HCT116 (cell line): Measurements from ENCODE around the gene KRT82. TPM values are rescaled to one million over a fixed set of nuclear protein-coding genes. Genes with fewer than 3 reads are reported as not detected.

Experiments used
- ATAC-seq: fragments of 200-7000 bp; cut with Tn5 transposase; 2 replicates; pipeline ENCODE4 v1.9.1; 2020; ENCODE audit warnings: mild to moderate bottlenecking, moderate library complexity
- BruUV-seq: library from RNA; stranded (reverse); fragments of 400-500 nt; replicated peaks from 2 replicates; lab custom pipeline; 2021; lab: Mats Ljungman, UMichigan
- CTCF ChIA-PET: fragments of 300-600 bp; sonication (Branson Sonifier 250); formaldehyde crosslinking; loops from one replicate; lab custom pipeline; 2021; ENCODE audit warnings: antibody characterized with exemption; lab: Charles Lee
- POLR2A ChIA-PET: fragments of 300-600, 350-600 bp; sonication (Branson Sonifier 250); formaldehyde crosslinking; loops from one replicate; lab custom pipeline; 2021; ENCODE audit warnings: antibody characterized with exemption; lab: Charles Lee
- RAD21 ChIA-PET, 2 experiments: fragments of 300-600 bp; sonication (Branson Sonifier 250); formaldehyde crosslinking; loops; one replicate each; lab custom pipeline; 2023; ENCODE audit warnings: low total read pairs in 2 of 2; ENCODE audit not compliant: uncharacterized antibody in 2 of 2, unreplicated experiment in 2 of 2, low non-redundant PET in 1 of 2; lab: Charles Lee
- DNase-seq: peaks from one replicate; pipeline ENCODE4 v3.0.0-alpha.2; 2010; ENCODE audit warnings: low read depth, low spot score
- H2AFZ ChIP-seq: fragments of 200-600 bp; shearing (Covaris generic), sonication (generic); 2 replicates; pipeline ENCODE4 v1.6.1; 2017; ENCODE audit warnings: low read depth, mixed run types, mixed read lengths, antibody characterized with exemption, low read length; ENCODE audit not compliant: poor library complexity, severe bottlenecking
- H3K27ac ChIP-seq: 2 replicates; pipeline ENCODE4 v1.5.1; 2012; ENCODE audit warnings: low read depth, low read length
- H3K27me3 ChIP-seq: fragments of 200-600 bp; sonication (generic); 2 replicates; pipeline ENCODE4 v1.6.1; 2016; ENCODE audit warnings: mixed run types, low read length, mixed read lengths; ENCODE audit not compliant: insufficient read depth
- H3K36me3 ChIP-seq, 2 experiments: fragments of 200-500 bp in 1 of 2; fragments of 200-600 bp in 1 of 2; sonication (Bioruptor generic) in 1 of 2; sonication (generic) in 1 of 2; 2 replicates each; pipeline versions ENCODE4 v1.5.1 to v1.6.1; 2014 to 2016; ENCODE audit warnings: low read length in 2 of 2, inconsistent platforms in 1 of 2, mixed read lengths in 1 of 2, mixed run types in 1 of 2; ENCODE audit not compliant: insufficient read depth in 2 of 2, control insufficient read depth in 1 of 2
- H3K4me1 ChIP-seq, 2 experiments: fragments of 200-600 bp in 1 of 2; sonication (generic) in 1 of 2; 2 replicates each; pipeline versions ENCODE4 v1.5.1 to v1.6.1; 2012 to 2017; ENCODE audit warnings: low read length in 2 of 2, inconsistent platforms in 1 of 2, mild to moderate bottlenecking in 1 of 2, mixed read lengths in 1 of 2, mixed run types in 1 of 2, moderate library complexity in 1 of 2; ENCODE audit not compliant: insufficient read depth in 2 of 2, control insufficient read depth in 1 of 2
- H3K4me2 ChIP-seq: fragments of 200-600 bp; sonication (generic); 2 replicates; pipeline ENCODE4 v1.6.1; 2017; ENCODE audit warnings: mixed run types, low read length, mixed read lengths
- H3K4me3 ChIP-seq, 2 experiments: fragments of 200-600 bp in 1 of 2; sonication (generic) in 1 of 2; replicated peaks in 1 of 2; 2 replicates each; pipeline ENCODE4 v1.5.1; 2011 to 2016; ENCODE audit warnings: low read length in 2 of 2, control low read depth in 1 of 2, low read depth in 1 of 2, mild to moderate bottlenecking in 1 of 2, mixed read lengths in 1 of 2, mixed run types in 1 of 2
- H3K79me2 ChIP-seq: fragments of 200-600 bp; sonication (generic); 2 replicates; pipeline ENCODE4 v1.6.1; 2017; ENCODE audit warnings: mild to moderate bottlenecking, mixed run types, low read length, moderate library complexity, mixed read lengths; ENCODE audit not compliant: insufficient read depth
- H3K9ac ChIP-seq: fragments of 200-600 bp; sonication (generic); 2 replicates; pipeline ENCODE4 v1.6.1; 2016; ENCODE audit warnings: low read length, mixed read lengths
- H3K9me2 ChIP-seq: fragments of 200-600 bp; sonication (generic), shearing (Covaris generic); 2 replicates; pipeline ENCODE4 v1.6.1; 2017; ENCODE audit warnings: mixed run types, mild to moderate bottlenecking, moderate library complexity; ENCODE audit not compliant: insufficient read depth
- H3K9me3 ChIP-seq, 2 experiments: fragments of 200-500 bp in 1 of 2; fragments of 200-600 bp in 1 of 2; sonication (Bioruptor generic) in 1 of 2; sonication (generic) in 1 of 2; 2 replicates each; pipeline ENCODE4 v1.6.1; 2014 to 2017; ENCODE audit warnings: low read length in 2 of 2, mixed read lengths in 2 of 2, inconsistent platforms in 1 of 2, low read depth in 1 of 2, mild to moderate bottlenecking in 1 of 2, mixed run types in 1 of 2, moderate library complexity in 1 of 2; ENCODE audit not compliant: control insufficient read depth in 1 of 2, insufficient read depth in 1 of 2
- H4K20me1 ChIP-seq: fragments of 200-600 bp; sonication (generic), shearing (Covaris generic); 2 replicates; pipeline ENCODE4 v1.6.1; 2017; ENCODE audit warnings: mixed run types, mild to moderate bottlenecking, moderate library complexity; ENCODE audit not compliant: insufficient read depth
- ATF3 ChIP-seq: IDR thresholded peaks from 2 replicates; pipeline ENCODE4 v1.6.1; 2012
- EGR1 ChIP-seq: IDR thresholded peaks from 2 replicates; pipeline ENCODE4 v1.6.1; 2012; ENCODE audit warnings: low read depth
- ELF1 ChIP-seq: IDR thresholded peaks from 2 replicates; pipeline ENCODE4 v1.6.1; 2012; ENCODE audit warnings: low read depth, borderline replicate concordance
- EZH2phosphoT487 ChIP-seq: fragments of 200-600 bp; IDR thresholded peaks from 2 replicates; pipeline ENCODE4 v1.6.1; 2018; ENCODE audit warnings: antibody characterized with exemption, borderline replicate concordance
- FOSL1 ChIP-seq: IDR thresholded peaks from 2 replicates; pipeline ENCODE4 v1.6.1; 2012; ENCODE audit warnings: low read depth
- RAD21 ChIP-seq: IDR thresholded peaks from 2 replicates; pipeline ENCODE4 v1.6.1; 2012; ENCODE audit warnings: low read depth, mild to moderate bottlenecking
- TCF7L2 ChIP-seq: IDR thresholded peaks from 2 replicates; pipeline ENCODE4 v1.7.0; 2011; ENCODE audit warnings: borderline replicate concordance, inconsistent platforms; ENCODE audit not compliant: insufficient read depth, insufficient read length; ENCODE audit errors: extremely low read depth
- YY1 ChIP-seq: IDR thresholded peaks from 2 replicates; pipeline ENCODE4 v1.6.1; 2011; ENCODE audit warnings: low read length, low read depth, moderate library complexity, mild to moderate bottlenecking; ENCODE audit not compliant: insufficient replicate concordance; ENCODE audit errors: extremely low read depth
- ZFX ChIP-seq: fragments of 450-650 bp; IDR thresholded peaks from 2 replicates; pipeline ENCODE4 v1.6.1; 2017
- intact Hi-C: fragments of 100-400 bp; cut with micrococcal nuclease; formaldehyde crosslinking; loops from 2 replicates; pipeline ENCODE4 v1.10.0; 2022
- total RNA-seq: library from RNA; stranded (reverse); gene quantifications from one replicate; pipeline ENCODE4 v1.2.1, GENCODE V29; 2021; ENCODE audit not compliant: unreplicated experiment
- TF ChIP-seq, protein P1 (sequence below): IDR thresholded peaks from 2 replicates; pipeline ENCODE4 v1.6.1; 2011; ENCODE audit warnings: mild to moderate bottlenecking, low read length, moderate library complexity; ENCODE audit not compliant: insufficient replicate concordance; ENCODE audit errors: extremely low read depth
- TF ChIP-seq, protein P2 (sequence below): IDR thresholded peaks from 2 replicates; pipeline ENCODE4 v1.6.1; 2012; ENCODE audit warnings: low read depth

Gene KRT82
- total RNA-seq, 1 experiment from 2014 or later = not detected

DNA sequence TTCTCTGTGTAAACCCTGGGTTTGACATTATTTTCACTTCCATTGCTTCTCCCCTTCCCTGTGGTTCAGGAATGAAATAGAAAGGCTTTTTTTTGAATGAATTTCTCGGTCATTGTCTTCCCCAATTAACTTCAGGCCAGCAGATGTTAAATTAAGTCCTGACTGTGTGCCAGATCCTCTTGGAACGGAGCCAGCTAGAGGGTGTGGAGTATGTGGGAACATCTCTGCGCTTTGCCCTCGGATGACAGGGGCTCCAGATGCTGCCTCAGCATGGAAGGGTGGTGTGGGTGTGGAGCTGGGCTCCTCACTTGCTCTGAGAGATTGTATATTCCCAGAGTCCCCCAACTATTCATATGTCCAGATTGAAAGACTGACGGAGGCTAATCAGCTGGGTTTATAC lies 51.9 kb downstream of the KRT82 start:
- DNase-seq = no peak
- ChIA-PET RAD21 (no interaction called here), POLR2A (no interaction called here), CTCF (no interaction called here)
- H3K27ac ChIP-seq = no peak overlapping the region
- intact Hi-C loops = no loop called here
- no TSS peak for BruUV-seq
- no peaks in the 10 kb centered on the region for H4K20me1 ChIP-seq
- no peaks in the 10 kb centered on the region for H3K9me3 ChIP-seq
- H3K4me2 ChIP-seq = no peak overlapping the region
- no peak overlapping the region for H3K4me3 ChIP-seq
- H3K36me3 ChIP-seq = no peaks in the 10 kb centered on the region
- no peaks in the 10 kb centered on the region for H3K79me2 ChIP-seq
- no peak overlapping the region for H3K9ac ChIP-seq
- no peaks in the 10 kb centered on the region; a peak in 1 of 4 replicates for H3K4me1 ChIP-seq
- no peak for TF ChIP-seq ZFX
- TF ChIP-seq, protein P1, sequence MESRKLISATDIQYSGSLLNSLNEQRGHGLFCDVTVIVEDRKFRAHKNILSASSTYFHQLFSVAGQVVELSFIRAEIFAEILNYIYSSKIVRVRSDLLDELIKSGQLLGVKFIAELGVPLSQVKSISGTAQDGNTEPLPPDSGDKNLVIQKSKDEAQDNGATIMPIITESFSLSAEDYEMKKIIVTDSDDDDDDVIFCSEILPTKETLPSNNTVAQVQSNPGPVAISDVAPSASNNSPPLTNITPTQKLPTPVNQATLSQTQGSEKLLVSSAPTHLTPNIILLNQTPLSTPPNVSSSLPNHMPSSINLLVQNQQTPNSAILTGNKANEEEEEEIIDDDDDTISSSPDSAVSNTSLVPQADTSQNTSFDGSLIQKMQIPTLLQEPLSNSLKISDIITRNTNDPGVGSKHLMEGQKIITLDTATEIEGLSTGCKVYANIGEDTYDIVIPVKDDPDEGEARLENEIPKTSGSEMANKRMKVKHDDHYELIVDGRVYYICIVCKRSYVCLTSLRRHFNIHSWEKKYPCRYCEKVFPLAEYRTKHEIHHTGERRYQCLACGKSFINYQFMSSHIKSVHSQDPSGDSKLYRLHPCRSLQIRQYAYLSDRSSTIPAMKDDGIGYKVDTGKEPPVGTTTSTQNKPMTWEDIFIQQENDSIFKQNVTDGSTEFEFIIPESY = no peak
- TF ChIP-seq RAD21 = no peak
- no peak for TF ChIP-seq ATF3
- no peak for TF ChIP-seq EZH2phosphoT487
- TF ChIP-seq, protein P2, sequence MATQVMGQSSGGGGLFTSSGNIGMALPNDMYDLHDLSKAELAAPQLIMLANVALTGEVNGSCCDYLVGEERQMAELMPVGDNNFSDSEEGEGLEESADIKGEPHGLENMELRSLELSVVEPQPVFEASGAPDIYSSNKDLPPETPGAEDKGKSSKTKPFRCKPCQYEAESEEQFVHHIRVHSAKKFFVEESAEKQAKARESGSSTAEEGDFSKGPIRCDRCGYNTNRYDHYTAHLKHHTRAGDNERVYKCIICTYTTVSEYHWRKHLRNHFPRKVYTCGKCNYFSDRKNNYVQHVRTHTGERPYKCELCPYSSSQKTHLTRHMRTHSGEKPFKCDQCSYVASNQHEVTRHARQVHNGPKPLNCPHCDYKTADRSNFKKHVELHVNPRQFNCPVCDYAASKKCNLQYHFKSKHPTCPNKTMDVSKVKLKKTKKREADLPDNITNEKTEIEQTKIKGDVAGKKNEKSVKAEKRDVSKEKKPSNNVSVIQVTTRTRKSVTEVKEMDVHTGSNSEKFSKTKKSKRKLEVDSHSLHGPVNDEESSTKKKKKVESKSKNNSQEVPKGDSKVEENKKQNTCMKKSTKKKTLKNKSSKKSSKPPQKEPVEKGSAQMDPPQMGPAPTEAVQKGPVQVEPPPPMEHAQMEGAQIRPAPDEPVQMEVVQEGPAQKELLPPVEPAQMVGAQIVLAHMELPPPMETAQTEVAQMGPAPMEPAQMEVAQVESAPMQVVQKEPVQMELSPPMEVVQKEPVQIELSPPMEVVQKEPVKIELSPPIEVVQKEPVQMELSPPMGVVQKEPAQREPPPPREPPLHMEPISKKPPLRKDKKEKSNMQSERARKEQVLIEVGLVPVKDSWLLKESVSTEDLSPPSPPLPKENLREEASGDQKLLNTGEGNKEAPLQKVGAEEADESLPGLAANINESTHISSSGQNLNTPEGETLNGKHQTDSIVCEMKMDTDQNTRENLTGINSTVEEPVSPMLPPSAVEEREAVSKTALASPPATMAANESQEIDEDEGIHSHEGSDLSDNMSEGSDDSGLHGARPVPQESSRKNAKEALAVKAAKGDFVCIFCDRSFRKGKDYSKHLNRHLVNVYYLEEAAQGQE = no peak
- no peak for TF ChIP-seq YY1
- no peak for TF ChIP-seq EGR1
- TF ChIP-seq FOSL1 = no peak
- no peak for TF ChIP-seq TCF7L2
- no peak for TF ChIP-seq ELF1
- TF ChIP-seq, all 23 proteins: peak for 0
- Histone ChIP-seq H3K27me3 (no peaks in the 10 kb centered on the region; the same call in 1 of the 2 replicates), H2AFZ (no peak overlapping the region), H3K9me2 (no peaks in the 10 kb centered on the region)
- no peak for ATAC-seq
